ENCODE measurements around the gene P2RX6. TPM values are rescaled to one million over a fixed set of nuclear protein-coding genes. Genes with fewer than 3 reads are reported as not detected.

The P2RX6 gene
- total RNA-seq (2014; rRNA removed; shearing (Covaris generic)), result not detected in 2 replicates
- polyA plus RNA-seq (2016; fragmentation: Nextera tagmentation; extraction: Ambion mirVana), result not detected in 2 replicates
- long read RNA-seq, result 0 reads

GRCh38 chr22:21014726-21015465, at the start of gene P2RX6:
TSS of gene P2RX6 (plus strand) at chr22:21015165. CDS start at chr22:21015175, 10 bp downstream.
- peak within 1 kb of the TSS; percentile 94; the same call in 1 of the 2 replicates for H2AFZ ChIP-seq
- ATAC-seq, result peak; percentile 4

More at GRCh38 chr22:21014726-21015465, at the start of gene P2RX6:
- H4K20me1 ChIP-seq (replicated peaks; ENCODE audit: insufficient read depth), result no peaks in the 10 kb centered on the region
- Mint-ChIP-seq H3K4me1 (peaks cover 33% of the 10 kb centered on the region), H3K27me3 (ENCODE audit: insufficient read depth, low read depth, poor library complexity) (peaks cover 25% of the 10 kb centered on the region), H3K4me3 (peak within 1 kb of the TSS; percentile 87), H3K9me3 (peaks cover 2% of the 10 kb centered on the region; the same call in 1 of the 3 replicates), H3K27ac (peak within 1 kb of the TSS; percentile 87; the same call in 1 of the 2 replicates), H3K36me3 (ENCODE audit: low read depth) (no peaks in the 10 kb centered on the region)
- peak within 1 kb of the TSS; percentile 78 for H3K4me3 ChIP-seq
- DNase-seq (ENCODE audit: low spot score), result peak; percentile 25
- H3K27me3 ChIP-seq (ENCODE audit: insufficient read depth), result no peaks in the 10 kb centered on the region
- H3K4me1 ChIP-seq (ENCODE audit: insufficient read depth), result peaks cover 15% of the 10 kb centered on the region
- H3F3A ChIP-seq (replicated peaks; ENCODE audit: low read depth), result no peaks in the 10 kb centered on the region
- H3K27ac ChIP-seq (ENCODE audit: low read depth), result no peak within 1 kb of the TSS
- H3K4me2 ChIP-seq, result peak within 1 kb of the TSS; percentile 91
- H3K9me2 ChIP-seq (ENCODE audit: insufficient read depth), result no peaks in the 10 kb centered on the region
- no peak for TF ChIP-seq ZNF331 (CRISPR knock-in tag; IDR thresholded peaks at IDR 0.05; ENCODE audit: low read depth)
- no peak for TF ChIP-seq ZNF462 (CRISPR knock-in tag; IDR thresholded peaks at IDR 0.05)
- TF ChIP-seq STAT1 (IDR thresholded peaks at IDR 0.05; ENCODE audit: unreplicated experiment), result no peak
- TF ChIP-seq POLR2AphosphoS5 (IDR thresholded peaks at IDR 0.05; ENCODE audit: low read depth), result no peak
- TF ChIP-seq JUNB (IDR thresholded peaks at IDR 0.05; ENCODE audit: unreplicated experiment), result no peak
- no peak for TF ChIP-seq REST (IDR thresholded peaks at IDR 0.05; ENCODE audit: unreplicated experiment)
- TF ChIP-seq, protein P1, sequence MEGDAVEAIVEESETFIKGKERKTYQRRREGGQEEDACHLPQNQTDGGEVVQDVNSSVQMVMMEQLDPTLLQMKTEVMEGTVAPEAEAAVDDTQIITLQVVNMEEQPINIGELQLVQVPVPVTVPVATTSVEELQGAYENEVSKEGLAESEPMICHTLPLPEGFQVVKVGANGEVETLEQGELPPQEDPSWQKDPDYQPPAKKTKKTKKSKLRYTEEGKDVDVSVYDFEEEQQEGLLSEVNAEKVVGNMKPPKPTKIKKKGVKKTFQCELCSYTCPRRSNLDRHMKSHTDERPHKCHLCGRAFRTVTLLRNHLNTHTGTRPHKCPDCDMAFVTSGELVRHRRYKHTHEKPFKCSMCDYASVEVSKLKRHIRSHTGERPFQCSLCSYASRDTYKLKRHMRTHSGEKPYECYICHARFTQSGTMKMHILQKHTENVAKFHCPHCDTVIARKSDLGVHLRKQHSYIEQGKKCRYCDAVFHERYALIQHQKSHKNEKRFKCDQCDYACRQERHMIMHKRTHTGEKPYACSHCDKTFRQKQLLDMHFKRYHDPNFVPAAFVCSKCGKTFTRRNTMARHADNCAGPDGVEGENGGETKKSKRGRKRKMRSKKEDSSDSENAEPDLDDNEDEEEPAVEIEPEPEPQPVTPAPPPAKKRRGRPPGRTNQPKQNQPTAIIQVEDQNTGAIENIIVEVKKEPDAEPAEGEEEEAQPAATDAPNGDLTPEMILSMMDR (conservative IDR thresholded peaks at IDR 0.05; ENCODE audit: low read depth in 2 of 2), result no peak
- TF ChIP-seq ETS1 (IDR thresholded peaks at IDR 0.05), result no peak
- TF ChIP-seq EZH2phosphoT487 (IDR thresholded peaks at IDR 0.05; ENCODE audit: unreplicated experiment), result no peak
- TF ChIP-seq NANOG (IDR thresholded peaks at IDR 0.05; ENCODE audit: borderline replicate concordance), result no peak
- TF ChIP-seq ZNF114 (CRISPR knock-in tag; IDR thresholded peaks at IDR 0.05), result no peak
- no peak for TF ChIP-seq EZH2 (IDR thresholded peaks at IDR 0.05; ENCODE audit: low read depth, unreplicated experiment)
- TF ChIP-seq CREB1 (CRISPR knock-in tag; IDR thresholded peaks at IDR 0.05; ENCODE audit: low read depth), result no peak
- no peaks in the 10 kb centered on the region for H3K79me2 ChIP-seq (replicated peaks; ENCODE audit: insufficient read depth)
- no peaks in the 10 kb centered on the region for H3K36me3 ChIP-seq (ENCODE audit: insufficient read depth)
